SK-N-SH treated with all-trans-retinoic acid at 6 μM for 48 hours (cell line): ENCODE measurements around the gene HPS1.

Experiments
- ATAC-seq: fragments of 200-7000 bp; cut with Tn5 transposase; 3 replicates; pipeline ENCODE4 v1.9.1; 2020; ENCODE audit warnings: mild to moderate bottlenecking, moderate library complexity
- ARNTL ChIP-seq: fragments of 450-650 bp; formaldehyde crosslinking; IDR thresholded peaks from 2 replicates; pipeline ENCODE4 v1.5.0; 2020; ENCODE audit warnings: low read depth, mild to moderate bottlenecking, moderate library complexity, borderline replicate concordance
- BACH2 ChIP-seq: fragments of 250-450 bp; sonication (Bioruptor Pico); IDR thresholded peaks from 2 replicates; pipeline ENCODE4 v1.9.0; 2021; ENCODE audit warnings: mild to moderate bottlenecking, borderline replicate concordance
- CSDC2 ChIP-seq: fragments of 250-450 bp; sonication (Bioruptor Pico); IDR thresholded peaks from 2 replicates; pipeline ENCODE4 v1.5.0; 2020; ENCODE audit warnings: mild to moderate bottlenecking, moderate library complexity
- ESRRG ChIP-seq: fragments of 250-450 bp; sonication (Bioruptor Pico); IDR thresholded peaks from 2 replicates; pipeline ENCODE4 v1.6.1; 2021; ENCODE audit warnings: mild to moderate bottlenecking
- ISL1 ChIP-seq: fragments of 250-450 bp; sonication (Bioruptor Pico); IDR thresholded peaks from 2 replicates; pipeline ENCODE4 v2.1.2; 2022; ENCODE audit warnings: mild to moderate bottlenecking, moderate library complexity
- PPARA ChIP-seq: fragments of 250-450 bp; sonication (Bioruptor Pico); IDR thresholded peaks from 2 replicates; pipeline ENCODE4 v1.5.0; 2020; ENCODE audit warnings: mild to moderate bottlenecking, borderline replicate concordance
- RARB ChIP-seq: fragments of 250-450 bp; sonication (Bioruptor Pico); IDR thresholded peaks from 2 replicates; pipeline ENCODE4 v1.8.0; 2021; ENCODE audit warnings: mild to moderate bottlenecking, moderate library complexity
- SNAI2 ChIP-seq: fragments of 250-450 bp; sonication (Bioruptor Pico); IDR thresholded peaks from 2 replicates; pipeline ENCODE4 v1.5.0; 2020; ENCODE audit warnings: mild to moderate bottlenecking, moderate library complexity
- TOX ChIP-seq: fragments of 250-450 bp; sonication (Bioruptor Pico); IDR thresholded peaks from 2 replicates; pipeline ENCODE4 v1.8.0; 2021; ENCODE audit warnings: mild to moderate bottlenecking, moderate library complexity, borderline replicate concordance
- ZC3H10 ChIP-seq: fragments of 250-450 bp; sonication (Bioruptor Pico); IDR thresholded peaks from 2 replicates; pipeline ENCODE4 v1.5.1; 2021; ENCODE audit warnings: mild to moderate bottlenecking, moderate library complexity
- ZFP3 ChIP-seq: fragments of 250-450 bp; sonication (Bioruptor Pico); IDR thresholded peaks from 2 replicates; pipeline ENCODE4 v1.5.0; 2020; ENCODE audit warnings: mild to moderate bottlenecking, moderate library complexity
- ZNF565 ChIP-seq: fragments of 450-650 bp; formaldehyde crosslinking; conservative IDR thresholded peaks from 2 replicates; pipeline ENCODE4 v1.5.0; 2020; ENCODE audit warnings: low read depth, mild to moderate bottlenecking, moderate library complexity
- ZNF70 ChIP-seq: fragments of 450-650 bp; formaldehyde crosslinking; IDR thresholded peaks from 2 replicates; pipeline ENCODE4 v1.5.0; 2020; ENCODE audit warnings: mild to moderate bottlenecking, moderate library complexity
- ZNF8 ChIP-seq: fragments of 450-650 bp; formaldehyde crosslinking; IDR thresholded peaks from 2 replicates; pipeline ENCODE4 v1.5.0; 2020; ENCODE audit warnings: mild to moderate bottlenecking, moderate library complexity
- TF ChIP-seq, protein P1 (sequence below): fragments of 250-450 bp; sonication (Bioruptor Pico); IDR thresholded peaks from 2 replicates; pipeline ENCODE4 v1.5.1; 2020; ENCODE audit warnings: low read depth, mild to moderate bottlenecking, moderate library complexity
- TF ChIP-seq, protein P2 (sequence below): fragments of 250-450 bp; sonication (Bioruptor Pico); IDR thresholded peaks from 2 replicates; pipeline ENCODE4 v1.5.1; 2021; ENCODE audit warnings: mild to moderate bottlenecking, moderate library complexity
- TF ChIP-seq, protein P3 (sequence below): fragments of 250-450 bp; sonication (Bioruptor Pico); IDR thresholded peaks from 2 replicates; pipeline ENCODE4 v1.8.0; 2020; ENCODE audit warnings: mild to moderate bottlenecking, moderate library complexity, borderline replicate concordance
- TF ChIP-seq, protein P4 (sequence below): fragments of 250-450 bp; sonication (Bioruptor Pico); IDR thresholded peaks from 2 replicates; pipeline ENCODE4 v1.5.0; 2020; ENCODE audit warnings: mild to moderate bottlenecking, moderate library complexity
- TF ChIP-seq, protein P5 (sequence below): fragments of 250-450 bp; sonication (Bioruptor Pico); IDR thresholded peaks from 2 replicates; pipeline ENCODE4 v1.8.0; 2021; ENCODE audit warnings: low read depth, mild to moderate bottlenecking, moderate library complexity, borderline replicate concordance

The HPS1 gene

DNA sequence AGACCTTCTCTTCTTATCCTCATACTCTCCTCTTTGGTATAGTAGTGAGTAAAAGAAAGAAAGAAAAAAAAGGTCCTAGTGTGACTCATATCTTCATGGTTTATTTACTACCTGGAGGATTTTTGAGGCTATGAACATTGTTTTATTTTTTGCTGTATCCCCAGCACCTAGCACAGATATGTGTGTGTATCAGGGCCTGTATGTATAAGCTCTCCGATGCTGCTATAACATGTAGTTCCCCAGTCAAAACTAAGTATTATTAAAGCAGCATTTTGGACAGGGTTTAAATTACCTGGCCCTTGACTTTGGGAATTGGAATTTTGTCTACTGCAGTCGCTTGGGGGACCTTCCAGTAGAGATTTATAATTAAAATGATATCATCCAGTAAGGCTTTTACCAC lies 78.1 kb downstream of the HPS1 start:
- ATAC-seq = no peak
- TF ChIP-seq ZC3H10 (CRISPR knock-in tag) (no peak), TOX (CRISPR knock-in tag) (no peak), RARB (CRISPR knock-in tag) (no peak), SNAI2 (CRISPR knock-in tag) (no peak), ISL1 (no peak), ZNF70 (CRISPR knock-in tag) (no peak), ZNF8 (CRISPR knock-in tag) (no peak), CSDC2 (no peak), PPARA (CRISPR knock-in tag) (no peak), ESRRG (CRISPR knock-in tag) (no peak), ARNTL (CRISPR knock-in tag) (no peak), ZFP3 (no peak)
- TF ChIP-seq, protein P1, sequence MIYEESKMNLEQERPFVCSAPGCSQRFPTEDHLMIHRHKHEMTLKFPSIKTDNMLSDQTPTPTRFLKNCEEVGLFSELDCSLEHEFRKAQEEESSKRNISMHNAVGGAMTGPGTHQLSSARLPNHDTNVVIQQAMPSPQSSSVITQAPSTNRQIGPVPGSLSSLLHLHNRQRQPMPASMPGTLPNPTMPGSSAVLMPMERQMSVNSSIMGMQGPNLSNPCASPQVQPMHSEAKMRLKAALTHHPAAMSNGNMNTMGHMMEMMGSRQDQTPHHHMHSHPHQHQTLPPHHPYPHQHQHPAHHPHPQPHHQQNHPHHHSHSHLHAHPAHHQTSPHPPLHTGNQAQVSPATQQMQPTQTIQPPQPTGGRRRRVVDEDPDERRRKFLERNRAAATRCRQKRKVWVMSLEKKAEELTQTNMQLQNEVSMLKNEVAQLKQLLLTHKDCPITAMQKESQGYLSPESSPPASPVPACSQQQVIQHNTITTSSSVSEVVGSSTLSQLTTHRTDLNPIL (CRISPR knock-in tag) = no peak
- TF ChIP-seq, protein P2, sequence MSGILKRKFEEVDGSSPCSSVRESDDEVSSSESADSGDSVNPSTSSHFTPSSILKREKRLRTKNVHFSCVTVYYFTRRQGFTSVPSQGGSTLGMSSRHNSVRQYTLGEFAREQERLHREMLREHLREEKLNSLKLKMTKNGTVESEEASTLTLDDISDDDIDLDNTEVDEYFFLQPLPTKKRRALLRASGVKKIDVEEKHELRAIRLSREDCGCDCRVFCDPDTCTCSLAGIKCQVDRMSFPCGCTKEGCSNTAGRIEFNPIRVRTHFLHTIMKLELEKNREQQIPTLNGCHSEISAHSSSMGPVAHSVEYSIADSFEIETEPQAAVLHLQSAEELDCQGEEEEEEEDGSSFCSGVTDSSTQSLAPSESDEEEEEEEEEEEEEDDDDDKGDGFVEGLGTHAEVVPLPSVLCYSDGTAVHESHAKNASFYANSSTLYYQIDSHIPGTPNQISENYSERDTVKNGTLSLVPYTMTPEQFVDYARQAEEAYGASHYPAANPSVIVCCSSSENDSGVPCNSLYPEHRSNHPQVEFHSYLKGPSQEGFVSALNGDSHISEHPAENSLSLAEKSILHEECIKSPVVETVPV (CRISPR knock-in tag) = no peak
- TF ChIP-seq, protein P3, sequence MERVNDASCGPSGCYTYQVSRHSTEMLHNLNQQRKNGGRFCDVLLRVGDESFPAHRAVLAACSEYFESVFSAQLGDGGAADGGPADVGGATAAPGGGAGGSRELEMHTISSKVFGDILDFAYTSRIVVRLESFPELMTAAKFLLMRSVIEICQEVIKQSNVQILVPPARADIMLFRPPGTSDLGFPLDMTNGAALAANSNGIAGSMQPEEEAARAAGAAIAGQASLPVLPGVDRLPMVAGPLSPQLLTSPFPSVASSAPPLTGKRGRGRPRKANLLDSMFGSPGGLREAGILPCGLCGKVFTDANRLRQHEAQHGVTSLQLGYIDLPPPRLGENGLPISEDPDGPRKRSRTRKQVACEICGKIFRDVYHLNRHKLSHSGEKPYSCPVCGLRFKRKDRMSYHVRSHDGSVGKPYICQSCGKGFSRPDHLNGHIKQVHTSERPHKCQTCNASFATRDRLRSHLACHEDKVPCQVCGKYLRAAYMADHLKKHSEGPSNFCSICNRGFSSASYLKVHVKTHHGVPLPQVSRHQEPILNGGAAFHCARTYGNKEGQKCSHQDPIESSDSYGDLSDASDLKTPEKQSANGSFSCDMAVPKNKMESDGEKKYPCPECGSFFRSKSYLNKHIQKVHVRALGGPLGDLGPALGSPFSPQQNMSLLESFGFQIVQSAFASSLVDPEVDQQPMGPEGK = no peak
- TF ChIP-seq, protein P4, sequence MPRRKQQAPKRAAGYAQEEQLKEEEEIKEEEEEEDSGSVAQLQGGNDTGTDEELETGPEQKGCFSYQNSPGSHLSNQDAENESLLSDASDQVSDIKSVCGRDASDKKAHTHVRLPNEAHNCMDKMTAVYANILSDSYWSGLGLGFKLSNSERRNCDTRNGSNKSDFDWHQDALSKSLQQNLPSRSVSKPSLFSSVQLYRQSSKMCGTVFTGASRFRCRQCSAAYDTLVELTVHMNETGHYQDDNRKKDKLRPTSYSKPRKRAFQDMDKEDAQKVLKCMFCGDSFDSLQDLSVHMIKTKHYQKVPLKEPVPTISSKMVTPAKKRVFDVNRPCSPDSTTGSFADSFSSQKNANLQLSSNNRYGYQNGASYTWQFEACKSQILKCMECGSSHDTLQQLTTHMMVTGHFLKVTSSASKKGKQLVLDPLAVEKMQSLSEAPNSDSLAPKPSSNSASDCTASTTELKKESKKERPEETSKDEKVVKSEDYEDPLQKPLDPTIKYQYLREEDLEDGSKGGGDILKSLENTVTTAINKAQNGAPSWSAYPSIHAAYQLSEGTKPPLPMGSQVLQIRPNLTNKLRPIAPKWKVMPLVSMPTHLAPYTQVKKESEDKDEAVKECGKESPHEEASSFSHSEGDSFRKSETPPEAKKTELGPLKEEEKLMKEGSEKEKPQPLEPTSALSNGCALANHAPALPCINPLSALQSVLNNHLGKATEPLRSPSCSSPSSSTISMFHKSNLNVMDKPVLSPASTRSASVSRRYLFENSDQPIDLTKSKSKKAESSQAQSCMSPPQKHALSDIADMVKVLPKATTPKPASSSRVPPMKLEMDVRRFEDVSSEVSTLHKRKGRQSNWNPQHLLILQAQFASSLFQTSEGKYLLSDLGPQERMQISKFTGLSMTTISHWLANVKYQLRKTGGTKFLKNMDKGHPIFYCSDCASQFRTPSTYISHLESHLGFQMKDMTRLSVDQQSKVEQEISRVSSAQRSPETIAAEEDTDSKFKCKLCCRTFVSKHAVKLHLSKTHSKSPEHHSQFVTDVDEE (CRISPR knock-in tag) = no peak
- TF ChIP-seq, protein P5, sequence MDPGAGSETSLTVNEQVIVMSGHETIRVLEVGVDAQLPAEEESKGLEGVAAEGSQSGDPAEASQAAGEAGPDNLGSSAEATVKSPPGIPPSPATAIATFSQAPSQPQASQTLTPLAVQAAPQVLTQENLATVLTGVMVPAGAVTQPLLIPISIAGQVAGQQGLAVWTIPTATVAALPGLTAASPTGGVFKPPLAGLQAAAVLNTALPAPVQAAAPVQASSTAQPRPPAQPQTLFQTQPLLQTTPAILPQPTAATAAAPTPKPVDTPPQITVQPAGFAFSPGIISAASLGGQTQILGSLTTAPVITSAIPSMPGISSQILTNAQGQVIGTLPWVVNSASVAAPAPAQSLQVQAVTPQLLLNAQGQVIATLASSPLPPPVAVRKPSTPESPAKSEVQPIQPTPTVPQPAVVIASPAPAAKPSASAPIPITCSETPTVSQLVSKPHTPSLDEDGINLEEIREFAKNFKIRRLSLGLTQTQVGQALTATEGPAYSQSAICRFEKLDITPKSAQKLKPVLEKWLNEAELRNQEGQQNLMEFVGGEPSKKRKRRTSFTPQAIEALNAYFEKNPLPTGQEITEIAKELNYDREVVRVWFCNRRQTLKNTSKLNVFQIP (CRISPR knock-in tag) = no peak

DNA sequence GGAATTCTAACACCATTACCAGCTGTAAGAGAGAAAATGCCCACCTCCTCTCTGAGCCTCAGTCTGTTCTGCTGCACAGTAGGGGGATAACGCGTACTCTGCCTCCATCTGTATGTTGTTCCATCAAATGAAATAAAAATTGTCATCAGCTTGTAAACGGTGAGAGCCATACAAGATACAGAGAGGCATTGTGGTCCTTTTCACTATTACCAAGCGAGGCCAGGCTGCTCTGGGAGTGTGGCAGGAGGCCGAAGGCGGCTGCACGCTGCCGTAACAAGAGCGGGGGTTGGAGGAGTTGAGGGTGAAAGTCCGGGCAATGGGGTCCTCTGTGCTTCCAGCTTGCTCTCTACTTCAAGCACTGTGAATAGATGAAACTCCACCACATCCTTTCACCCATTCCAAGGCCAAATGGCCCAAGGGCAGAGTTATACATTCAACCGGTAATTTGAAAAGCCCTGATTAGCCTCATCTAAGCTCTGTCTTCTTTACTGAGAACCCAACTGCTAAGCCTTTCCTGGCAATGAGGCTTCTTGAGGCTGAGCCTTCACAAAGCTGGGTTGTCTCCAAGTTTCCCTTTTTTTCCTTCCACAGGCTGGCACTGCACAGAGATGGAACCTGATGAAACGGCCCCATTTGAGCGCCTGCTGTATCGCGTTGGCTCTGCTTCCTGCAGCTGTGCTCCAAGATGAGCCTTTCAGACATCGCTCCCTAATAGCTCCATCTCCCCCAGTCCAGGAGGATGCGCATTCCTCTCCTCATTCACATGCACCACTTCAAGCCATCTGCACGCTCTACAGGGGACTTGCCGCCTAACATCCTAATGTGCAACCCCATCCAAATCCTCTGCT lies 78.9 kb downstream of the HPS1 start:
- no peak for ATAC-seq
- no peak for TF ChIP-seq ISL1
- TF ChIP-seq ARNTL (CRISPR knock-in tag) = no peak
- no peak for TF ChIP-seq BACH2 (CRISPR knock-in tag)
- TF ChIP-seq ZNF565 (CRISPR knock-in tag) = no peak
- TF ChIP-seq, protein P3 = no peak
- TF ChIP-seq, protein P1 (CRISPR knock-in tag) = no peak
